Activated T-cell treated with anti-CD3 and anti-CD28 coated beads for 4 hours (primary cell): ENCODE results near the gene DGKZ.
A peak's percentile ranks its signal among the peaks of the same experiment; 100 is the strongest.
"Not testable (repeated sequence)": the region's sequence is repeated elsewhere in the genome, so short reads cannot be mapped to it uniquely, and the experiment has no call there.

ENCODE experiments used
- DNase-seq: peaks from one replicate; pipeline ENCODE4 v3.0.0-alpha.2; 2020

Gene DGKZ, protein sequence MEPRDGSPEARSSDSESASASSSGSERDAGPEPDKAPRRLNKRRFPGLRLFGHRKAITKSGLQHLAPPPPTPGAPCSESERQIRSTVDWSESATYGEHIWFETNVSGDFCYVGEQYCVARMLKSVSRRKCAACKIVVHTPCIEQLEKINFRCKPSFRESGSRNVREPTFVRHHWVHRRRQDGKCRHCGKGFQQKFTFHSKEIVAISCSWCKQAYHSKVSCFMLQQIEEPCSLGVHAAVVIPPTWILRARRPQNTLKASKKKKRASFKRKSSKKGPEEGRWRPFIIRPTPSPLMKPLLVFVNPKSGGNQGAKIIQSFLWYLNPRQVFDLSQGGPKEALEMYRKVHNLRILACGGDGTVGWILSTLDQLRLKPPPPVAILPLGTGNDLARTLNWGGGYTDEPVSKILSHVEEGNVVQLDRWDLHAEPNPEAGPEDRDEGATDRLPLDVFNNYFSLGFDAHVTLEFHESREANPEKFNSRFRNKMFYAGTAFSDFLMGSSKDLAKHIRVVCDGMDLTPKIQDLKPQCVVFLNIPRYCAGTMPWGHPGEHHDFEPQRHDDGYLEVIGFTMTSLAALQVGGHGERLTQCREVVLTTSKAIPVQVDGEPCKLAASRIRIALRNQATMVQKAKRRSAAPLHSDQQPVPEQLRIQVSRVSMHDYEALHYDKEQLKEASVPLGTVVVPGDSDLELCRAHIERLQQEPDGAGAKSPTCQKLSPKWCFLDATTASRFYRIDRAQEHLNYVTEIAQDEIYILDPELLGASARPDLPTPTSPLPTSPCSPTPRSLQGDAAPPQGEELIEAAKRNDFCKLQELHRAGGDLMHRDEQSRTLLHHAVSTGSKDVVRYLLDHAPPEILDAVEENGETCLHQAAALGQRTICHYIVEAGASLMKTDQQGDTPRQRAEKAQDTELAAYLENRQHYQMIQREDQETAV

DNA sequence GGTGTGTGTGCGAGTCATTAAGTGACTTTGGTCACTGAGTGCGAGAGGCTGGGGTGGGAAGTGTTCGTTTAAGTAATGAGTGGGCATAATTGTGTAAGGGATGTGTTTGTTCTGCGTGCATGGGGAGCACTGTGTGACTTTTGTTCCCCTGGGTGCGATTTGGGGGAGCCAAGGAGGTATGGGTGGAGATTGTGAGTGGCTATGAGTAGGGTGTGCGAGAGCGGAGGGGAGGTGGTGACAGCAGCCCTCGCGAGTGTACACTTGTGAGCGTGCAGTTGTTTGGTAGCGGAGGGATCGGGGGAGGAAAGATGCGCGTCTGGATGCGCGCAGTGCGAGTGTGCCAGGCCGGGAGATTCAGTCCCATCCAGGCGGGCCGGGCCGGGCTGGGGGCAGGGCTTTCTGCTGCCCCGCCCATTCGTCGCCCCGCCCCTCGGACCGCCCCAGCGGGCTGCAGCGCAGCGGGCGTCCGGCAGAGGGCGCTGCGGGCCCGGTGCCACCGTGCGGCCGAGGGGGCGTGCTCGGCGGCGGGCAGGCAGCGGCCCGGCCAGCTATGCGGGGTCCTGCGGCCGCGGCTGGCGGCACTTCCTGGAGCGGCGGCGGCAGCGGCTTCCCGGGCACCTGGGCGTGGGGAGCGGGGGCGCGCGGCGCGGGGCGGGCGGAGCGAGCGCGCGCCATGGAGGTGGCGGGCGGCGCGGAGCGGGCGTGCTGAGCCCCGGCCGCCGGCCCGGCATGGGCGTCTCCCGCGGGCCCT lies at the start of gene DGKZ:
Gene DGKZ, plus strand, starts transcription at position 578 of the 751 bp plus-strand sequence. CDS start 197 bp downstream, outside the sequence.
- DNase-seq: peak; percentile 81

DNA sequence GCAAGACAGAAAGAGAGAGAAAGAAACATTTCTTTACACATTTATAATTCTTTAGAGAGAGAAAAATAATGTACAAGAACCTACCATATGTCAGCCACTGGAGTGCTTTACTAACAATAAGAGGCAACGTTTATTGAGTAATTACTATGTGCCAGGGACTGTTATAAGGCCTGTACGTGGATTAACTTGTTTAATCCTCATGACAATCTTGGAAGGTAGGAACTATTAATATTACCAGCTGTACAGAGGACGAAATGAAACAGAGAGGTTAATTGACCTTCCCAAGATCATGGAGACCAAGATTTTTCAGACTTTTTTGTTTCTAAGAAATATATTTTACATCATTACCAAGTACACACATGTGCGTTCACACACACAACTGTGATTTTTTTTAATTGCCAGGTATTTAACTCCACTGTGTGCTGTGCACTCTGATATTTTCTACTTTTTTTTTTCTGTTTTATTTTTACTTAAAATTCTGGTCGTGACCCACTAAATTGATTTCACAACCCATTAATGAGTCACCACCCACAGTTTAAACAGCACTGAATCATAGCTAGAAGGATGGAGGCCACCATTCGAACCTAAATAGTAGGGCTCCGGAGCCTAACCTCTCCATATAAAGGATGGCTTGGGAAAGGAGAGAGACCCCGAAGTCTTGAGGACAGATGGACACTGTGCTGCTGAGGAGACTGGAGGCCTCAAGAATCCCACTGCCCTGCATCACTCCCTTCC lies 48.4 kb upstream of the DGKZ start:
- no peak for DNase-seq

DNA sequence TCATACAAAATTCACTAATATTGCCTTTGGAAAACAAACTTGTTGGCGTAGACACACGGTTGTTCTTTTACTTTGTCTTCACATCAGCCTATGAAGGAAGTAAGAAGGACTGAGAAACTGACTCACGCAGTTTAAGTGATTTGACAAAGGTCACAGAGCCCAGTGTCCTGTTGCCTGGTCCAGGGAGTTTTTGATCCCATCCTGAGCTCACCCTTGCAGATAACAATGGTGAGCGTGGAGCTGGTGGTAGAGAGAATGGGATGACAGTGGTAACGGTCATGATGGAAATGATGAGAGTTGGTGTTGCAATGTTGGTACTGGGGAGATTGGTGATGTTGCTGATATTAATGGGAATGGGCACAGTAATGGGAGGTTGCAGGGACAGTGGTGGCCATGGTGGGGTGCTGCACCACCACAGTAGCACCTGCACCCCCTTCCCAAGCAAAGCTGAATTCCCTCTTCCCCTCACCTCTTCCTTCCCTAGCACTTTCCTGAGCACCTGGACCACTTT lies 47.8 kb upstream of the DGKZ start:
- DNase-seq: no peak

GRCh38 chr11:46300270-46300669 lies 47.0 kb upstream of the DGKZ start:
- no peak for DNase-seq

DNA sequence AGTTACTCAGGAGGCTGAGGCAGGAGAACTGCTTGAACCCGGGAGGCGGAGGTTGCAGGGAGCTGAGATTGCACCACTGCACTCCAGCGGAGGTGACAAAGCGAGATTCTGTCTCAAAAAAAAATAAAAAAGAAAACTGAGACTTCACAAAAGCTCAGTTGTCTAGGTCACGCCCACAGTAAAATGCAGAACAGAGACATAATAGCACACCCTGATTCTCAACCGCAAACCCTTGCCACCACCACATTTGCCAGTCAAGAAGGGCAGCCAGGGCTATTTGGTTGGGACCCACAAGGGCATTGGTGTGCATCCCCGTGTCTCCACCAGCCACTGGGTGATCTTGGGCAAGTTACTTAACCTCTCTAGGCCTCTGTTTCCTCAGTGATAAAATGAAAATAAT lies 44.4 kb upstream of the DGKZ start:
- DNase-seq: no peak

DNA sequence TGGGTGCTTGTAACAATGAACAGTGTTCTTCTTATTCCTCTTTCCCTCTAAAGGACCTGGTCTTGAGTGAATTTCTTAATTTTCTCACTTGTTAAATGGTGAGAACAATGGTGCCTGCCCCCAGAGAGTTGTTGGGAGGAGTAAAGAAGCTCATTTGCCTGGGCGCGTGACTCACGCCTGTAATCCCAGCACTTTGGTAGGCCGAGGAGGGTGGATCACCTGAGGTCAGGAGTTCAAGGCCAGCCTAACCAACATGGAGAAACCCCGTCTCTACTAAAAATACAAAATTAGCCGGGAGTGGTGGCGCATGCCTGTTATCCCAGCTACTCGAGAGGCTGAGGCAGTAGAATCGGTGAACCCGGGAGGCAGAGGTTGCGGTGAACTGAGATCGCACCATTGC lies 43.2 kb upstream of the DGKZ start:
- not testable (repeated sequence) for DNase-seq

GRCh38 chr11:46304605-46305179 lies 42.6 kb upstream of the DGKZ start:
- DNase-seq: no peak

DNA sequence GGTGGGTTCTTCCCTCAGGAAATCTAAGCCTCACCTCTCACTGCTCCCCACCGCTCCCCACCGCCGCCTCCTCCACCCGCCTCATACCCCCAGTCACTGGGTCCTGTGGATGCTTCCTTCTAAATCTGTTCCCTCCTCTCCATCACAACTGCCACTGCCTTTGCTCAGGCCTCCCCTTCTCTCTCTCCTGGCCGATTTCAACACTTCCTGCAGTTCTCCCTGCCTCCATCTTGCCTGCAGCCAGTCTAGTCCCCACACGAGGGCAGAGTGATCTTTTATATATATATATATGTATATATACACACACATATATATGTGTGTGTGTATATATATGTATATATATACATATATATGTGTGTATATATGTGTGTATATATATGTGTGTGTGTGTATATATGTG lies 42.0 kb upstream of the DGKZ start:
- no peak for DNase-seq

DNA sequence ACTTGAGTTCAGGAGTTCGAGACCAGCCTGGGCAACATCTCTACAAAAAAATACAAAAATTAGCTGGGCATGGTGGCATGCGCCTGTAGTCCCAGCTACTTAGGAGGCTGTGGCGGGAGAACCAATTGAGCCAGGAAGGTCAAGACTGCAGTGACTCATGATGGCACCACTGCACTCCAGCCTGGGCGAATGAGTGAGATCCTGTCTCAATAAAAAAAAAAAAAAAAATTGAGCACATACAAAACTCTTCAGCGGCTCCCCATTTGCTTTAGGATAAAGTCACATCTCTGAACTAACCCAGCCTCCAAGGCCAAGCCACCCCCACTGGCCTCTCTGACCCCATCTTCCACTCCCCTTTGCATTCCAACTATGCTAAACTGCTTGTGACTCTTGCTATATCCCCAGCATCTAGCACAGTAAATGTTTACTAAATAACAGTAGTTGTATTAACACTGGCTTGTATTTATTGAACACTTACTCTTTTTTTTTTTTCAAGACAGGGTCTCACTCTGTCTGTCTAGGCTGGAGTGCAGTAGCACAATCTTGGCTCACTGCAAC lies 40.9 kb upstream of the DGKZ start:
- no peak for DNase-seq

DNA sequence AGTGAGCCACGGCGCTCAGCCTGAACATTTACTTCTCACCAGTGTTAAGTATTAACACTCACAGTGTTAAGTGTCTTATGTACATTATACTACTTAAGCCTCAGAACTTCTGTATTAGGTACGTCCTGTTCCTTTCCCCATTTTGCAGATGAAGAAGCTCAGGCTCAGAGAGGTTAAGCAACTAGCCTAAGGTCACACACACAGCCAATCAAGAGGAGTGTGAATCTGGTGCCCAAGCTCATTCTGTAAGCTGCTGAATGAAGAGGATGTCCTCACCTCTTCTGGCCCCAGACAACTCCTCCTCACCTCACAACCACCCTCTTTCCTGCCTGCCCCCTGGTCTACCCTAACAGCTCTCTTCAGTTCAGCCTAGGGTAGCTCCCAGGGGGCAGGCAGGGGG lies 39.9 kb upstream of the DGKZ start:
- DNase-seq: no peak

DNA sequence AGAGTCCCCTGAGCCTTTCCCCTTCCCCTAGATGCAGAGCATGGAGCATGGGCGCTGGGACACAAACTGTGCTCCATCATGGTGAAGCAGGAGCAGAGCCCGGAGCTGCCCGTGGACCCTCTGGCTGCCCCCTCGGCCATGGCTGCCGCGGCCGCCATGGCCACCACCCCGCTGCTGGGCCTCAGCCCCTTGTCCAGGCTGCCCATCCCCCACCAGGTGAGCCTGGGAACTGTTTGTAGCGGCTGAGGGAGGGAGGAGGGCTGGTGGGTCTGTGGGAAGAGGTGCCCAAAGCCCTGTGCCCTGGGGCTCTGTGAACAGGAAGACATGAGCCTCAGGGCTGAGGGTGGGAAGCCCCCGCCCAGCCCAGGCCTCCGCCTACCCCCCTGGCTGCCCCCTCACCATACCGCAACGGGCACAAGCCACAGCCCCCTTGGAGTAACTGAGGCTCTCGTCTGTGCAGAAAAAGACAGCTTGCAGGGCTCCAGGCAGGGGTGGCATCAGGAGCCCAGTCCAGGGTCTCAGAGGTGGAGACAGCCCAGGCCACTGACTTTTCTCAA lies 39.4 kb upstream of the DGKZ start:
- DNase-seq: no peak

GRCh38 chr11:46308631-46309419 lies 38.4 kb upstream of the DGKZ start:
- DNase-seq: peak; percentile 50

GRCh38 chr11:46309814-46310259 lies 37.4 kb upstream of the DGKZ start:
- no peak for DNase-seq

DNA sequence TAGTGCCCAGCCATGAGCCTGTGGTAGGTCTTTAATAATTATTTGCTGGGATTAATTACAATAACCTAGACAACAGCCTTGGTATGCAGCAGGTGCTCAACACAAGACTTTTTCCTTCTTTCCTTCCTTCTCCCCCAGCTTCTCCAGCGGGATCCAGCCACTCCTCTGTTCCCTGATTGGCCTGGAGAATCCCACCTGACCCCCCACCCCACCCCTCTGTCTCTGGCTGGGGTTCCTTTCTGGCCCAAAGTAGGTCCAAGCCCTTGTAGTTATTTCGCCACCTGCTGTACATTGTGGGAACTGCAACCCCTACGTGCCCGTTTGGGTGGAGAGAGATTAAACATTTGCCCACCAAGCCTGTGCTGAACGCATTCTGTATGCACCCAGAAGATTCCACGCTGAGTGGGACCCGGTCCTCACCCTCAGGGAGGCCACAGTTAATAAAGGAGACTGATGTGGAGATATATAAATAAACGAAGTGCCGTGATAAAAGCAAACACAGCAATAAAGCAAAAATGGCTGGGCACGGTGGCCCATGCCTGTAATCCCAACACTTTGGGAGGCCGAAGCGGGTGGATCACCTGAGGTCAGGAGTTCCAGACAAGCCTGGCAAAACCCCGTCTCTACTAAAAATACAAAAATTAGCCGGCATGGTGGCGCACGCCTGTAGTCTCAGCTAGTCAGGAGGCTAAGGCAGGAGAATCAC lies 32.1 kb upstream of the DGKZ start:
- DNase-seq: peak; percentile 77

DNA sequence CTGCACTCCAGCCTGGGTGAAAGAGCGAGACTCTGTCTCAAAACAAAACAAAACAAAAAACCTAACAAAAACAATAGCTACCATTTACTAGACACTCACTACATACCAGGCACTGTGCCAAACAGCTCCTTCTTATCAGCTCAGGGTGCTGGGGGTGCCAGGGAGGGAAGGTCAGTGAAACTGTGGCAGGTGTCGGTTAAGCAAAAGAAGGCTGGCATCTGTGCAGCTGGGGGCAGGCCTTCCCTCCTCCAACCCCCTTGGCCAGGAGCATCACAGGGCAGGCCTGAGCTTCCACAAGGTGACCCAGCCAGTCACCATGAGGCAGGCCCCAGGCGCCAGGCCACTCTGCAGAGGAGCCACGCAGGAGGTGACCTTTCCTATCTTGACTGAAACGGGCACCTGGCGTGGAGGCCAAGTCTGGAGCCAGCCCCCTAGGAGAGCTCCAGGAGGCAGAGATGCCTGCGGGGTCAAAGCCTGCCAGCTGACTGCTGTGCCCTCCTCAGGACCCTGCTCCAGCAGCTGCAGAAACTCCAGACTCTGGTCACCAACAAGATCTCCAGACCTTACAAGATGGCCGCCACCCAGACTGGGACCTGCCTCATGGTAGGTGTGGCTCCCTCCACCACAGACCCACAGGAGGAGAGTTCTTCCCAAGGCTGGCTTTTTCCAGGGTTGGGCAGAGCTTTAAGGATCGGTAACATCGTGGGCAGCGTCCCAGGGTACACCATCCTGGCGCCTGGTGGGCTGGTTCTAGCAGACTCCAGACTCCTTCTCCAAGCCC lies 31.3 kb upstream of the DGKZ start:
- DNase-seq: no peak

DNA sequence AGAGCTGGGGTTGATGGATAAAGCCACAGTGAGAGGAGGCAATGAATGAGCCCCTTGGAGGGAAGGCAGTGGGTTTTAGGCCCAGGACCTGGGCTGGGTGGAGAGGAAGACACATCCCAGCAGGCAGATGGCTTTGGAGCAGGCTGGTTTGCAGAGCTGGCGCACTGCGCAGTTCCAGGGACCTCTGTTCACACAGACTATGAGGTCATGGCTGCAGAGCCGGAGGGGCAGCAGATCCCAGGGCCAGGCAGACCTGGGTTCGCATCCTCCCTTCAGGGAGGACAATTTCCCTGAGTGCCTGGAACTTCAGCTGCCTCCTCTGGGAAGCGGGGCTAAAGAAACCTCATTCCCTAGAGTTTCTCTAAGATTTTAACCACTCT lies 28.2 kb upstream of the DGKZ start:
- DNase-seq: no peak

DNA sequence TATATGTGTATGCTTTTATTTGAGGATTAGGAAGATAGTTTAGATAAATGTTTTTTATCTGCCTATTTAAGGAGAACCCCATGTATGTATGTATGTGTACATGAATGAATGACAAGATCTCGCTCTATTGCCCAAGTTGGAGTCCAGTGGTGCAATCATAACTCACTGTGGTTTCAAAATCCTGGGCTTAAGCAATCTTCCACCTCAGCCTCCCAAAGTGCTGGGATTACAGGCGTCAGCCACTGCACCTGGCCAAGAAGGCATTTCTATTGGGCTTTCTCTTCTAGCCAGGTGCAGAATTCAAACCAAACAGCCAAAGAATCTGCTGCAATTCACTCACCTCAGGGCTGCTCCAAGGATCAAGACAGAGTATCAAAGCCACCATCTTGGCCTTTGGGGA lies 25.5 kb upstream of the DGKZ start:
- DNase-seq: no peak

GRCh38 chr11:46322759-46323158 lies 24.5 kb upstream of the DGKZ start:
- no peak for DNase-seq
